ENCODE data around the gene VASH1. TPM values are rescaled to one million over a fixed set of nuclear protein-coding genes. Genes with fewer than 3 reads are reported as not detected.

The VASH1 gene
- total RNA-seq, 1 experiment from 2014 or later, result not detected

DNA sequence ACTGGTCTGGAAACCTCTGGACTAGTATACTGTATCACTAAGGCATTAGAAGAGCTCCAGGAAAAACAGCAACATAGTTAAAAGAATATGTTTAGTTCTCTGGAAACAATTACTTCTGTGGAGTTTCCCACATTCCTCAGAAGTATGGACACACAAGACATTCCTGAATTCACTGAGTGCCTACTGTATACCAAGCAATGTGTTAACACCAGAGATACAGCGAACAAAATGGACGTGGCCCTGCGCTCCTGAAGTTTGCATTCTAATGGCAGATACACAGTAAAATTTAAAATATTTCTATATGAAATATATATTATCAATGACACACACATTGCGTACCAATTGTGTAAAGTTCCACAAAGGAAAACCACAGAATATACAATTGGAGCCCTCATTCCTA, 50.3 kb downstream of the VASH1 start:
- peak; percentile 72 for DNase-seq
- Histone ChIP-seq H3K4me2 (ENCODE audit: low read depth, low read length, poor library complexity, severe bottlenecking) (peak overlapping the region; percentile 92), H2AFZ (ENCODE audit: low read length) (no peak overlapping the region), H3K9ac (ENCODE audit: low read length) (peak overlapping the region; percentile 81), H3K79me2 (ENCODE audit: low read length) (peaks cover 41% of the 10 kb centered on the region), H3K27ac (ENCODE audit: low read length) (peak overlapping the region; percentile 44), H3K9me2 (replicated peaks; ENCODE audit: insufficient read depth, low read length) (no peaks in the 10 kb centered on the region), H3K36me3 (ENCODE audit: insufficient read depth, low read length) (peaks cover 29% of the 10 kb centered on the region), H3K27me3 (ENCODE audit: low read length) (no peaks in the 10 kb centered on the region), H4K20me1 (ENCODE audit: insufficient read depth, low read depth, low read length) (no peaks in the 10 kb centered on the region), H3K4me1 (ENCODE audit: low read length) (peaks cover 18% of the 10 kb centered on the region), H3K9me3 (ENCODE audit: low read length) (no peaks in the 10 kb centered on the region), H3K4me3 (ENCODE audit: low read length) (peak overlapping the region; percentile 77)

DNA sequence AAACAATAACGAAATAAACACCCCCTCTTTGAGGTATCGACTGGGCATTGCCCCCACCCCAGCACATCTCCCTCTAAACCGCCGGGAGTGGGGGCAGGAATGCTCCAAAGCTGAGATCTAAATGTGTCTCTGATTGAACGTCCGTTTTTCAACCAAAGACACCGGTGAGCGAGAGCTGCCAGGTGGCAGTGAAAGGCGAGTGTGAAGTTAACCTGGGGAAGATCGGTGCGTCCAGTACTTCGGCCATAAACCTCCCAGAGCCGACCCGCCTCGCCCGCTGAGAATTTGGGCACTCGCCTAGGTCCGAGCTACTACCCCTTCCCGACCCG, 50.8 kb downstream of the VASH1 start:
- no peaks in the 10 kb centered on the region for H3K9me2 ChIP-seq (replicated peaks; ENCODE audit: insufficient read depth, low read length)
- H3K79me2 ChIP-seq (ENCODE audit: low read length), result peaks cover 40% of the 10 kb centered on the region
- H3K4me1 ChIP-seq (ENCODE audit: low read length), result peaks cover 18% of the 10 kb centered on the region
- H3K36me3 ChIP-seq (ENCODE audit: insufficient read depth, low read length), result peaks cover 24% of the 10 kb centered on the region
- peak overlapping the region; percentile 81 for H3K9ac ChIP-seq (ENCODE audit: low read length)
- H3K4me3 ChIP-seq (ENCODE audit: low read length), result peak overlapping the region; percentile 77
- peak overlapping the region; percentile 44 for H3K27ac ChIP-seq (ENCODE audit: low read length)
- H3K4me2 ChIP-seq (ENCODE audit: low read depth, low read length, poor library complexity, severe bottlenecking), result peak overlapping the region; percentile 92
- peak; percentile 75 for DNase-seq
- H2AFZ ChIP-seq (ENCODE audit: low read length), result peak overlapping the region; percentile 1; the same call in 1 of the 2 replicates
- H4K20me1 ChIP-seq (ENCODE audit: insufficient read depth, low read depth, low read length), result no peaks in the 10 kb centered on the region
- H3K9me3 ChIP-seq (ENCODE audit: low read length), result no peaks in the 10 kb centered on the region
- H3K27me3 ChIP-seq (ENCODE audit: low read length), result no peaks in the 10 kb centered on the region

- DNase-seq, result peak; percentile 100
- Histone ChIP-seq H3K4me1 (ENCODE audit: low read length) (peaks cover 18% of the 10 kb centered on the region), H4K20me1 (ENCODE audit: insufficient read depth, low read depth, low read length) (no peaks in the 10 kb centered on the region), H3K36me3 (ENCODE audit: insufficient read depth, low read length) (peaks cover 17% of the 10 kb centered on the region), H3K4me2 (ENCODE audit: low read depth, low read length, poor library complexity, severe bottlenecking) (peak within 1 kb of the TSS; percentile 92), H3K9ac (ENCODE audit: low read length) (peak within 1 kb of the TSS; percentile 81), H3K9me2 (replicated peaks; ENCODE audit: insufficient read depth, low read length) (no peaks in the 10 kb centered on the region), H2AFZ (ENCODE audit: low read length) (peak within 1 kb of the TSS; percentile 90), H3K79me2 (ENCODE audit: low read length) (peaks cover 38% of the 10 kb centered on the region), H3K9me3 (ENCODE audit: low read length) (no peaks in the 10 kb centered on the region), H3K4me3 (ENCODE audit: low read length) (peak within 1 kb of the TSS; percentile 77), H3K27me3 (ENCODE audit: low read length) (no peaks in the 10 kb centered on the region), H3K27ac (ENCODE audit: low read length) (peak within 1 kb of the TSS; percentile 44)
Observed at GRCh38 chr14:76812422-76813383, 51.4 kb downstream of the VASH1 start, which contains the start of gene ANGEL1. TSS of gene ANGEL1 (minus strand) at chr14:76812882. CDS start at chr14:76812827, 55 bp downstream.

GRCh38 chr14:76814726-76815645, 53.7 kb downstream of the VASH1 start:
- H3K36me3 ChIP-seq (ENCODE audit: insufficient read depth, low read length), result no peaks in the 10 kb centered on the region
- H3K4me3 ChIP-seq (ENCODE audit: low read length), result no peak overlapping the region
- no peaks in the 10 kb centered on the region for H3K9me3 ChIP-seq (ENCODE audit: low read length)
- H2AFZ ChIP-seq (ENCODE audit: low read length), result no peak overlapping the region
- H3K79me2 ChIP-seq (ENCODE audit: low read length), result peaks cover 24% of the 10 kb centered on the region
- H4K20me1 ChIP-seq (ENCODE audit: insufficient read depth, low read depth, low read length), result no peaks in the 10 kb centered on the region
- H3K27ac ChIP-seq (ENCODE audit: low read length), result no peak overlapping the region
- H3K4me2 ChIP-seq (ENCODE audit: low read depth, low read length, poor library complexity, severe bottlenecking), result no peak overlapping the region
- H3K9ac ChIP-seq (ENCODE audit: low read length), result no peak overlapping the region
- H3K4me1 ChIP-seq (ENCODE audit: low read length), result peaks cover 17% of the 10 kb centered on the region
- no peak for DNase-seq
- H3K27me3 ChIP-seq (ENCODE audit: low read length), result no peaks in the 10 kb centered on the region
- no peaks in the 10 kb centered on the region for H3K9me2 ChIP-seq (replicated peaks; ENCODE audit: insufficient read depth, low read length)

GRCh38 chr14:76820700-76821099, 59.4 kb downstream of the VASH1 start:
- no peaks in the 10 kb centered on the region for H3K4me1 ChIP-seq (ENCODE audit: low read length)
- no peak overlapping the region for H3K4me2 ChIP-seq (ENCODE audit: low read depth, low read length, poor library complexity, severe bottlenecking)
- no peaks in the 10 kb centered on the region for H3K79me2 ChIP-seq (ENCODE audit: low read length)
- H2AFZ ChIP-seq (ENCODE audit: low read length), result no peak overlapping the region
- no peaks in the 10 kb centered on the region for H3K9me2 ChIP-seq (replicated peaks; ENCODE audit: insufficient read depth, low read length)
- no peak for DNase-seq
- no peaks in the 10 kb centered on the region for H3K9me3 ChIP-seq (ENCODE audit: low read length)
- H3K4me3 ChIP-seq (ENCODE audit: low read length), result no peak overlapping the region
- no peaks in the 10 kb centered on the region for H4K20me1 ChIP-seq (ENCODE audit: insufficient read depth, low read depth, low read length)
- H3K9ac ChIP-seq (ENCODE audit: low read length), result no peak overlapping the region
- 0 out of 2 replicates have a peak, but pooled peaks cover 3% of the 10 kb centered on the region for H3K27me3 ChIP-seq (ENCODE audit: low read length)
- H3K27ac ChIP-seq (ENCODE audit: low read length), result no peak overlapping the region
- H3K36me3 ChIP-seq (ENCODE audit: insufficient read depth, low read length), result no peaks in the 10 kb centered on the region

DNA sequence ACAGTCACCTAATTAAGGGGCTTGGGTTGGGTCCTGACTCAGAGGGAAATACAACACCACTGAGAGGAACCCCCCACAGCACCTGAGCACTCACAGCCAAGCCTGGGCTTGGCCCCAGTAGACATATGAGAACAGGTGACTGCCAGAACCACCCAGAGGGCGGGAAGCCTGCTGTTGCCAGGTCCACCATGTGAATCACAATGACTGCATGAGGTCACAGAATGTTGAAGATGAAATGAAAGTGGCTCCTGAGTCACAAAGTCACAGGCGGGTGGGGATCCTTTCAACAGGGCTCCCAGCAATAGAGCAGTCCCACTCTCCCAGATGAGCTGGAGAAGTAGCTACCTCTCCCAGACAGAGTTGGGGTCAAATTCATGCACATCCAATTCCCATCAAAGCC, 64.9 kb downstream of the VASH1 start, which contains the start of gene LRRC74A:
LRRC74A (plus strand) TSS at position 287 of the 400 bp plus-strand sequence. CDS start 290 bp downstream, outside the sequence.
- DNase-seq, result no peak
- H3K79me2 ChIP-seq (ENCODE audit: low read length), result no peaks in the 10 kb centered on the region
- no peak within 1 kb of the TSS for H3K4me2 ChIP-seq (ENCODE audit: low read depth, low read length, poor library complexity, severe bottlenecking)
- H2AFZ ChIP-seq (ENCODE audit: low read length), result no peak within 1 kb of the TSS
- H3K27me3 ChIP-seq (ENCODE audit: low read length), result 0 out of 2 replicates have a peak, but pooled peaks cover 3% of the 10 kb centered on the region
- no peaks in the 10 kb centered on the region for H3K36me3 ChIP-seq (ENCODE audit: insufficient read depth, low read length)
- H3K9ac ChIP-seq (ENCODE audit: low read length), result no peak within 1 kb of the TSS
- H3K27ac ChIP-seq (ENCODE audit: low read length), result no peak within 1 kb of the TSS
- H4K20me1 ChIP-seq (ENCODE audit: insufficient read depth, low read depth, low read length), result no peaks in the 10 kb centered on the region
- no peaks in the 10 kb centered on the region for H3K9me2 ChIP-seq (replicated peaks; ENCODE audit: insufficient read depth, low read length)
- H3K4me3 ChIP-seq (ENCODE audit: low read length), result no peak within 1 kb of the TSS
- H3K9me3 ChIP-seq (ENCODE audit: low read length), result no peaks in the 10 kb centered on the region
- no peaks in the 10 kb centered on the region for H3K4me1 ChIP-seq (ENCODE audit: low read length)

DNA sequence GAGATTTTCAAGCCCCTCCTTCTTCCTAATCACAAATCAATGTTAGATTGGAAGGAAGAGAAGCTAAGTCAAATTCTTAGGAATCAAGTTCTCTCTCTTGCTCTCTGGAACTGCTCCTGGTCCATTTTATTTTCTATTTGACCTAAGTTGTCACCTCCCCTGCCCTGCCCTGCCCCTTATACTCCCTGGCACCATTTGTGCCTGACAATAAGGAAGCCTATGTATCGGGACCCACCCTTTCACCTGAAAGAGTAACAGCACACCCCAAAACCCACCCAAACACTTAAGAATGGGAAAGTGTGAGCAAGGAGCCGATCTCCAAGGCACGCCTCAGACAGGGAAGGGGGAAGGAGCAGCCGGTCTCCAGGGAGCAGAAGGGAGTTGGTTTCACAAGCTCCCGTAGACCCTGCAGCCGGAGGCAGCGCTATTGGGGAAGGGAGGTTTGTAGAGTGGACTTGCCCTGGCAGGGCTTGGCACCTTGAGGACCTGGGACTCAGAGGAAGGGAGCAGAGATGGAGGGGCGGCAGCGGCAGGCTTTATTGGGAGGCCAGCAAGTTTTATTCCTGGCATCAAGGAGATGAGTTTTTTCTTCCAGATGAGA, 66.5 kb downstream of the VASH1 start:
- Histone ChIP-seq H3K79me2 (ENCODE audit: low read length) (no peaks in the 10 kb centered on the region), H3K4me2 (ENCODE audit: low read depth, low read length, poor library complexity, severe bottlenecking) (no peak overlapping the region), H3K4me1 (ENCODE audit: low read length) (no peaks in the 10 kb centered on the region), H3K9me2 (replicated peaks; ENCODE audit: insufficient read depth, low read length) (no peaks in the 10 kb centered on the region), H3K36me3 (ENCODE audit: insufficient read depth, low read length) (no peaks in the 10 kb centered on the region), H2AFZ (ENCODE audit: low read length) (no peak overlapping the region), H3K27ac (ENCODE audit: low read length) (no peak overlapping the region), H3K9me3 (ENCODE audit: low read length) (no peaks in the 10 kb centered on the region), H3K27me3 (ENCODE audit: low read length) (0 out of 2 replicates have a peak, but pooled peaks cover 3% of the 10 kb centered on the region), H3K9ac (ENCODE audit: low read length) (no peak overlapping the region), H4K20me1 (ENCODE audit: insufficient read depth, low read depth, low read length) (no peaks in the 10 kb centered on the region), H3K4me3 (ENCODE audit: low read length) (no peak overlapping the region)
- DNase-seq, result no peak

All from Karpas-422 (cell line).